SU-DHL-6 (cell line): ENCODE results near the gene PASD1.
"Not testable (repeated sequence)": the region's sequence is repeated elsewhere in the genome, so short reads cannot be mapped to it uniquely, and the experiment has no call there.

Experiments
- H2AFZ ChIP-seq: fragments of 200-600 bp; sonication (generic); 2 replicates; pipeline ENCODE4 v1.6.1; 2014; ENCODE audit warnings: low read depth, mild to moderate bottlenecking, moderate library complexity, mixed read lengths, antibody characterized with exemption, low read length; ENCODE audit not compliant: severe bottlenecking
- H3F3A ChIP-seq: fragments of 200-600 bp; shearing (Covaris generic); 2 replicates; pipeline ENCODE4 v1.6.0; 2016; ENCODE audit warnings: antibody characterized with exemption, mild to moderate bottlenecking; ENCODE audit not compliant: insufficient read depth
- H3K27ac ChIP-seq: fragments of 200-600 bp; sonication (generic); 2 replicates; pipeline ENCODE4 v1.5.1; 2016; ENCODE audit warnings: low read depth, mild to moderate bottlenecking, low read length, moderate library complexity, mixed read lengths
- H3K27me3 ChIP-seq: fragments of 200-600 bp; sonication (generic), shearing (Covaris generic); 2 replicates; pipeline ENCODE4 v1.6.0; 2014; ENCODE audit warnings: mild to moderate bottlenecking, low read length
- H3K36me3 ChIP-seq: fragments of 200-600 bp; sonication (generic); 2 replicates; pipeline ENCODE4 v1.6.1; 2014; ENCODE audit warnings: mild to moderate bottlenecking, low read length, mixed read lengths
- H3K4me2 ChIP-seq: fragments of 300-600, 200-600 bp; shearing (Covaris generic), sonication (generic); 2 replicates; pipeline ENCODE4 v1.6.0; 2014; ENCODE audit warnings: low read length, low read depth, mild to moderate bottlenecking; ENCODE audit not compliant: poor library complexity, severe bottlenecking
- H3K4me3 ChIP-seq: fragments of 200-600 bp; sonication (generic); 2 replicates; pipeline ENCODE4 v1.5.1; 2014; ENCODE audit warnings: antibody characterized with exemption, low read length, mild to moderate bottlenecking, mixed read lengths; ENCODE audit not compliant: insufficient read depth, poor library complexity, severe bottlenecking
- H3K79me2 ChIP-seq: fragments of 200-600 bp; sonication (generic); 2 replicates; pipeline ENCODE4 v1.6.1; 2014; ENCODE audit warnings: mild to moderate bottlenecking, low read length, moderate library complexity; ENCODE audit not compliant: insufficient read depth
- H3K9ac ChIP-seq: fragments of 200-600 bp; sonication (generic); 2 replicates; pipeline ENCODE4 v1.7.0; 2014; ENCODE audit warnings: mild to moderate bottlenecking, low read length
- H3K9me2 ChIP-seq: fragments of 200-600 bp; sonication (generic); replicated peaks from 2 replicates; pipeline ENCODE4 v1.6.1; 2014; ENCODE audit warnings: low read length; ENCODE audit not compliant: insufficient read depth
- H3K9me3 ChIP-seq: fragments of 200-600 bp; sonication (generic); 2 replicates; pipeline ENCODE4 v1.6.1; 2014; ENCODE audit warnings: low read length, mixed read lengths; ENCODE audit not compliant: insufficient read depth
- H4K20me1 ChIP-seq: fragments of 200-600 bp; sonication (generic); 2 replicates; pipeline ENCODE4 v1.6.1; 2014; ENCODE audit warnings: low read depth, mild to moderate bottlenecking, antibody characterized with exemption, low read length, moderate library complexity, mixed read lengths
- CTCF ChIP-seq: fragments of 200-600 bp; sonication (generic); IDR thresholded peaks from one replicate; pipeline ENCODE4 v1.5.1; 2017; ENCODE audit warnings: antibody characterized with exemption, mild to moderate bottlenecking, low read length, moderate library complexity; ENCODE audit not compliant: insufficient read depth, poor library complexity, severe bottlenecking
- EZH2phosphoT487 ChIP-seq: fragments of 200-600 bp; sonication (generic), shearing (Covaris generic); conservative IDR thresholded peaks from 2 replicates; pipeline ENCODE4 v1.6.1; 2018; ENCODE audit warnings: mild to moderate bottlenecking, antibody characterized with exemption, low read length, moderate library complexity, mixed read lengths

The PASD1 gene

GRCh38 chrX:151538190-151539122, 25.0 kb upstream of the PASD1 start:
- no peaks in the 10 kb centered on the region for H3K9me2 ChIP-seq
- H4K20me1 ChIP-seq = no peaks in the 10 kb centered on the region
- no peaks in the 10 kb centered on the region for H3K79me2 ChIP-seq
- H3K4me3 ChIP-seq = no peak overlapping the region
- no peaks in the 10 kb centered on the region for H3K27me3 ChIP-seq
- H2AFZ ChIP-seq = no peak overlapping the region
- H3K9ac ChIP-seq = no peak overlapping the region
- TF ChIP-seq CTCF = no peak
- TF ChIP-seq EZH2phosphoT487 = no peak
- H3K9me3 ChIP-seq = no peaks in the 10 kb centered on the region
- no peaks in the 10 kb centered on the region for H3F3A ChIP-seq
- H3K36me3 ChIP-seq = no peaks in the 10 kb centered on the region
- no peak overlapping the region for H3K4me2 ChIP-seq
- H3K27ac ChIP-seq = no peak overlapping the region

GRCh38 chrX:151543706-151544105, 19.8 kb upstream of the PASD1 start:
- Histone ChIP-seq H3K9me2 (no peaks in the 10 kb centered on the region), H3K9ac (no peak overlapping the region), H3K9me3 (no peaks in the 10 kb centered on the region), H3K4me3 (no peak overlapping the region), H3F3A (no peaks in the 10 kb centered on the region), H3K36me3 (no peaks in the 10 kb centered on the region), H4K20me1 (no peaks in the 10 kb centered on the region), H3K79me2 (no peaks in the 10 kb centered on the region), H3K4me2 (no peak overlapping the region), H2AFZ (no peak overlapping the region), H3K27me3 (no peaks in the 10 kb centered on the region), H3K27ac (no peak overlapping the region)
- TF ChIP-seq EZH2phosphoT487 (no peak), CTCF (no peak)

GRCh38 chrX:151546226-151546625, 17.2 kb upstream of the PASD1 start:
- H3K9ac ChIP-seq, H3K36me3 ChIP-seq, H3K27ac ChIP-seq, H3K27me3 ChIP-seq, H3K4me2 ChIP-seq, H3F3A ChIP-seq, H4K20me1 ChIP-seq, H3K79me2 ChIP-seq, H3K9me3 ChIP-seq, H3K4me3 ChIP-seq, H3K9me2 ChIP-seq, H2AFZ ChIP-seq: not testable (repeated sequence)

- not testable (repeated sequence) for H3K36me3 ChIP-seq, H3K79me2 ChIP-seq, H3K4me2 ChIP-seq, H3K27me3 ChIP-seq, H3F3A ChIP-seq, H4K20me1 ChIP-seq, H3K9me2 ChIP-seq, H2AFZ ChIP-seq, H3K4me3 ChIP-seq, H3K27ac ChIP-seq, H3K9ac ChIP-seq, H3K9me3 ChIP-seq
These were observed 12.3 kb upstream of the PASD1 start for GRCh38 chrX:151551176-151551575.
